Transverse colon (tissue), 4 donors: ENCODE results near the gene MOG. TPM values are rescaled to one million over a fixed set of nuclear protein-coding genes. Genes with fewer than 3 reads are reported as not detected.

Experiments used
- DNase-seq: peaks from one replicate; pipeline ENCODE4 v3.0.0-alpha.2; 2019
- H3K27ac ChIP-seq, 4 donors: fragments of 200-600 bp; sonication (generic); 2 replicates each; pipeline ENCODE4 v1.5.1; 2016 to 2018; ENCODE audit warnings: inconsistent platforms in 4 of 4
- H3K27me3 ChIP-seq: fragments of 200-600 bp; sonication (generic); 2 replicates; pipeline ENCODE4 v1.5.1; 2017; ENCODE audit warnings: inconsistent platforms
- H3K36me3 ChIP-seq, 4 donors: fragments of 200-600 bp; sonication (generic); 2 replicates each; pipeline ENCODE4 v1.5.1; 2017 to 2019; ENCODE audit warnings: inconsistent platforms in 4 of 4
- H3K4me1 ChIP-seq, 4 donors: fragments of 200-600 bp; sonication (generic); 2 replicates each; pipeline ENCODE4 v1.5.1; 2017 to 2020; ENCODE audit warnings: inconsistent platforms in 4 of 4
- H3K4me3 ChIP-seq, 4 donors: fragments of 200-600 bp; sonication (generic); 1 replicate in 1 of 4; 2 replicates in 3 of 4; pipeline versions ENCODE4 v1.5.1 to v1.6.1; 2017 to 2019; ENCODE audit warnings: inconsistent platforms in 4 of 4
- H3K9me3 ChIP-seq, 2 donors: fragments of 200-600 bp; sonication (generic); 2 replicates each; pipeline ENCODE4 v1.5.1; 2017 to 2019; ENCODE audit warnings: inconsistent platforms in 2 of 2
- CTCF ChIP-seq, 5 experiments: fragments of 200-600 bp in 3 of 5; fragments of 450-650 bp in 2 of 5; sonication (generic) in 3 of 5; IDR thresholded peaks; 1 replicate in 2 of 5; 2 replicates in 3 of 5; pipeline ENCODE4 v1.5.1; 2016 to 2017; ENCODE audit warnings: antibody characterized with exemption in 5 of 5, inconsistent platforms in 3 of 5, mild to moderate bottlenecking in 2 of 5, moderate library complexity in 1 of 5
- EP300 ChIP-seq: sonication (generic); formaldehyde crosslinking; IDR thresholded peaks from one replicate; pipeline ENCODE4 v1.6.1; 2017; ENCODE audit warnings: antibody characterized with exemption, low read depth
- POLR2A ChIP-seq: fragments of 450-650 bp; IDR thresholded peaks from one replicate; pipeline ENCODE4 v1.6.1; 2016; ENCODE audit warnings: antibody characterized with exemption, mild to moderate bottlenecking, moderate library complexity
- POLR2AphosphoS5 ChIP-seq, 3 donors: sonication (generic); formaldehyde crosslinking; IDR thresholded peaks; one replicate each; pipeline ENCODE4 v1.6.1; 2016; ENCODE audit warnings: antibody characterized with exemption in 3 of 3
- WGBS, 2 donors: methylation state at CpG; one replicate each; pipeline ENCODE4 v1.1.5; 2018; ENCODE audit warnings: low coverage in 1 of 2; 5-methylcytosine and 5-hydroxymethylcytosine counted together
- in situ Hi-C, 4 donors: fragments of 200-750 bp; cut with MboI; loops; one replicate each; pipeline versions ENCODE4 v1.15.0 to v1.15.1; 2017; ENCODE audit warnings: low sequenced_read_pairs in 3 of 4, low pct_ligation_motif_present in 1 of 4, low pct_unique_long_range_greater_than_20kb in 1 of 4
- intact Hi-C: fragments of 100-400 bp; cut with DNase I; formaldehyde crosslinking; loops from one replicate; pipeline ENCODE4 v1.15.1; 2023; ENCODE audit warnings: low total_unique reads
- total RNA-seq, 4 donors: library from RNA; depleted of rRNA; stranded (reverse); fragments of >200 nt; gene quantifications; one replicate each; pipeline ENCODE4 v1.1.0, GENCODE V29; 2016

MOG gene
- total RNA-seq, 4 donors from 2014 or later = not detected

DNA sequence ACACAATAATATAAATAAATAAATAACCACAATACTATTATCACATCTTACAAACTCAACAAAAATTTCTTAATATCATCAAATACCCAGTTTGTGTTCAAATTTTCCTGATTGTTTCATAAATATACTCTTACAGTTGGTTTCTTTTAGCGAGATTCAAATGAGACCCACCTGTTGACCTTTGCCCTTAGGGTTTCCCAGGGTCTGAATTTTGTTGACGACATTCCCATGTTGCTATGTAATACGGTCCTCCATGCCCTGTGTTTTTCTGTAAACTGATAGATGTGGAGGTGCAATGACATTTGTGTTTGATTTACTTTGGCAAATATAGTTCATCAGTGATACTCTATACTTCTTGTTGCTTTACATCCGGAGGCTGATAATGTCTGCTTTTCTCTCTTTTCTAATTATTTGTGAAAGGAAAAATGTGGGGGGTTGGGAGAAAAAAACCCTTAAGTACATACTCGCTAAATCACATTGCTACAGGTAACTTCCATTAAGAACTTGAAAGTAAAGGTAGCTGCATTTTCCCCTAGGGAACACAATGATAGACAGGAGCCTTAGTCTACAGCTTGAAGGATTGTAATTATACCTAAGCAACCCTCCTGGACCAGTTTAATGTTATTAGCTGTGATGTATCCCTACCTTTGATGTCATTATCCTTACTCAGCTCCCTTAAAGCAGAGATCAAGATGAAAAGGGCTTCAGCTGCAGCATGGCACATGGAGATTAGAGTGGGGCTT, 6.6 kb downstream of the MOG start:
- no peaks in the 10 kb centered on the region for H3K36me3 ChIP-seq
- in situ Hi-C loops (no loop called here), intact Hi-C loops (no loop called here)
- no peaks in the 10 kb centered on the region for H3K9me3 ChIP-seq
- no peak for TF ChIP-seq POLR2A
- no peak for TF ChIP-seq POLR2AphosphoS5 (IDR thresholded peaks at IDR 0.05)
- no peak for TF ChIP-seq EP300
- TF ChIP-seq CTCF (IDR thresholded peaks at IDR 0.05) = no peak
- no peak overlapping the region for H3K27ac ChIP-seq
- H3K4me1 ChIP-seq = no peaks in the 10 kb centered on the region
- H3K4me3 ChIP-seq = no peak overlapping the region
- WGBS, 2 donors = 53 to 60% methylated on average over 5 of the region's 5 CpGs
- peaks cover 33% of the 10 kb centered on the region for H3K27me3 ChIP-seq
- DNase-seq = no peak

GRCh38 chr6:29665942-29666825, 9.3 kb downstream of the MOG start:
- H3K9me3 ChIP-seq = no peaks in the 10 kb centered on the region
- no peaks in the 10 kb centered on the region for H3K36me3 ChIP-seq
- H3K4me3 ChIP-seq = no peak overlapping the region
- H3K27me3 ChIP-seq = peaks cover 35% of the 10 kb centered on the region
- TF ChIP-seq POLR2AphosphoS5 (IDR thresholded peaks at IDR 0.05) = no peak
- no peak for TF ChIP-seq POLR2A
- no peak for TF ChIP-seq EP300
- TF ChIP-seq CTCF (IDR thresholded peaks at IDR 0.05) = no peak
- no peaks in the 10 kb centered on the region for H3K4me1 ChIP-seq
- intact Hi-C loops = no loop called here
- DNase-seq = no peak
- 45 to 79% methylated on average over 3 to 8 of the region's 8 CpGs for WGBS, 2 donors
- in situ Hi-C loops = no loop called here
- no peak overlapping the region for H3K27ac ChIP-seq

- WGBS, 2 donors = 83% methylated on average over 1 of the region's 1 CpG
Observed at GRCh38 chr6:29666826-29667130, 9.9 kb downstream of the MOG start.

More at GRCh38 chr6:29666826-29667130, 9.9 kb downstream of the MOG start:
- TF ChIP-seq EP300 = no peak
- no peak for TF ChIP-seq POLR2AphosphoS5 (IDR thresholded peaks at IDR 0.05)
- no peak for TF ChIP-seq CTCF (IDR thresholded peaks at IDR 0.05)
- TF ChIP-seq POLR2A = no peak
- peaks cover 34% of the 10 kb centered on the region for H3K27me3 ChIP-seq
- no peaks in the 10 kb centered on the region for H3K9me3 ChIP-seq
- no peaks in the 10 kb centered on the region for H3K4me1 ChIP-seq
- intact Hi-C loops = no loop called here
- DNase-seq = no peak
- no peak overlapping the region for H3K4me3 ChIP-seq
- H3K36me3 ChIP-seq = no peaks in the 10 kb centered on the region
- no peak overlapping the region for H3K27ac ChIP-seq
- in situ Hi-C loops = no loop called here
